RWPE2 (cell line): ENCODE data around the gene OXSR1.
"Not testable (repeated sequence)": the region's sequence is repeated elsewhere in the genome, so short reads cannot be mapped to it uniquely, and the experiment has no call there.

ENCODE experiments used
- ATAC-seq: fragments of 200-7000 bp; cut with Tn5 transposase; 3 replicates; pipeline ENCODE4 v1.9.1; 2021; ENCODE audit warnings: low read depth
- DNase-seq: peaks from one replicate; pipeline ENCODE4 v3.0.0-alpha.2; 2020; ENCODE audit warnings: low spot score
- H3K27ac ChIP-seq: fragments of 450-650 bp; 2 replicates; pipeline ENCODE4 v1.5.1; 2017; ENCODE audit warnings: mild to moderate bottlenecking; ENCODE audit not compliant: poor library complexity, severe bottlenecking
- H3K27me3 ChIP-seq: fragments of 250-450 bp; sonication (Bioruptor Pico); 2 replicates; pipeline ENCODE4 v1.5.1; 2021; ENCODE audit warnings: mild to moderate bottlenecking, moderate library complexity; ENCODE audit not compliant: insufficient read depth, poor library complexity, severe bottlenecking
- H3K36me3 ChIP-seq: fragments of 250-450 bp; sonication (Bioruptor Pico); 2 replicates; pipeline ENCODE4 v1.5.1; 2020; ENCODE audit warnings: low read depth, mild to moderate bottlenecking, moderate library complexity
- H3K4me1 ChIP-seq: fragments of 250-450 bp; sonication (Bioruptor Pico); 2 replicates; pipeline ENCODE4 v1.5.1; 2021; ENCODE audit warnings: mild to moderate bottlenecking, moderate library complexity; ENCODE audit not compliant: insufficient read depth, poor library complexity, severe bottlenecking
- H3K4me3 ChIP-seq: fragments of 250-450 bp; sonication (Bioruptor Pico); 2 replicates; pipeline ENCODE4 v1.5.1; 2021; ENCODE audit warnings: mild to moderate bottlenecking, moderate library complexity; ENCODE audit not compliant: severe bottlenecking
- H3K9me3 ChIP-seq: fragments of 250-450 bp; sonication (Bioruptor Pico); 2 replicates; pipeline ENCODE4 v1.5.1; 2021; ENCODE audit warnings: mild to moderate bottlenecking, moderate library complexity; ENCODE audit not compliant: severe bottlenecking
- TF ChIP-seq, protein P1 (sequence below): fragments of 450-650 bp; IDR thresholded peaks from one replicate; pipeline ENCODE4 v1.5.1; 2017; ENCODE audit warnings: mild to moderate bottlenecking, moderate library complexity; ENCODE audit not compliant: poor library complexity, severe bottlenecking

OXSR1 gene

DNA sequence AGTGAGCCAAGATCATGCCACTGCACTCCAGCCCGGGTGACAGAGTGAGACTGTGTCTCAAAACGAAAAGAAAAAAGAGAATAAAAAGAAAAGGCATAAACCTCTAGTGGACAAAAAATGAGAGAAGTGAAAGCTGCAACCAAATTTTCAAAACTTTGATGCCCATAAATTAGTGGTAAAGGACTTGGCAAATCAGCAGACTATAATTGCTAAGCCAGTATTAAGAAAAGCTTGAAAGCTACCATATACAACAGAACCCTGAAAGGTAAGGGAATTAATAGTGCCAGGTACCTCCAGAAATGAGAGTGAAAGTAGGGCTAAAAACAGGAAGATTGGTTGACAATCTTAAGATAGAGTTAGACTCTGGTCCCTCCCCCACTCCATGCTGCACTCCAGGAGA, 67.4 kb downstream of the OXSR1 start:
- no peak for DNase-seq
- peaks cover 94% of the 10 kb centered on the region for H3K36me3 ChIP-seq
- H3K27ac ChIP-seq: no peak overlapping the region
- H3K9me3 ChIP-seq: no peaks in the 10 kb centered on the region
- no peak overlapping the region for H3K4me3 ChIP-seq
- TF ChIP-seq, protein P1, sequence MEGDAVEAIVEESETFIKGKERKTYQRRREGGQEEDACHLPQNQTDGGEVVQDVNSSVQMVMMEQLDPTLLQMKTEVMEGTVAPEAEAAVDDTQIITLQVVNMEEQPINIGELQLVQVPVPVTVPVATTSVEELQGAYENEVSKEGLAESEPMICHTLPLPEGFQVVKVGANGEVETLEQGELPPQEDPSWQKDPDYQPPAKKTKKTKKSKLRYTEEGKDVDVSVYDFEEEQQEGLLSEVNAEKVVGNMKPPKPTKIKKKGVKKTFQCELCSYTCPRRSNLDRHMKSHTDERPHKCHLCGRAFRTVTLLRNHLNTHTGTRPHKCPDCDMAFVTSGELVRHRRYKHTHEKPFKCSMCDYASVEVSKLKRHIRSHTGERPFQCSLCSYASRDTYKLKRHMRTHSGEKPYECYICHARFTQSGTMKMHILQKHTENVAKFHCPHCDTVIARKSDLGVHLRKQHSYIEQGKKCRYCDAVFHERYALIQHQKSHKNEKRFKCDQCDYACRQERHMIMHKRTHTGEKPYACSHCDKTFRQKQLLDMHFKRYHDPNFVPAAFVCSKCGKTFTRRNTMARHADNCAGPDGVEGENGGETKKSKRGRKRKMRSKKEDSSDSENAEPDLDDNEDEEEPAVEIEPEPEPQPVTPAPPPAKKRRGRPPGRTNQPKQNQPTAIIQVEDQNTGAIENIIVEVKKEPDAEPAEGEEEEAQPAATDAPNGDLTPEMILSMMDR: no peak
- ATAC-seq: no peak
- no peaks in the 10 kb centered on the region for H3K27me3 ChIP-seq
- peaks cover 9% of the 10 kb centered on the region for H3K4me1 ChIP-seq

DNA sequence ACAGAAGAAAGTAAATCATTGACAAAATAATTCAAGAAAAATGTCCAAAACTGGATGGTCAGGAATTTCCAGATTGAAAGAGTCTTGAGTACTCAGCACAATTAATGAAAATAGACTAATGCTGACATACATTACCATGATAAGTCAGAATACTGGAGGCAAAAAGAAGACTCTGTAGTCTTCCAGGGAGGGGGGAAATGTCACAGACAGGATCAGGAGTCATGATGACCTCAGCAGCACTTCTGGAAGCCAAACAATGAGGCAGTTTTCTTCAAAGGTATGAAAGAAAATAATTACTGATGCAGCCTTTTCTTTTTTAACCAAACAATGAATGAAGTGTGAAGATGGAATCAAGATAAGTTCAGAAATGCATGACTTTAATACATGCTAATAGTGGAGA, 70.1 kb downstream of the OXSR1 start:
- H3K36me3 ChIP-seq: peaks cover 86% of the 10 kb centered on the region
- TF ChIP-seq, protein P1: no peak
- DNase-seq: no peak

GRCh38 chr3:38238416-38239008, 73.2 kb downstream of the OXSR1 start:
- Histone ChIP-seq H3K27ac (no peak overlapping the region), H3K9me3 (no peaks in the 10 kb centered on the region), H3K27me3 (no peaks in the 10 kb centered on the region), H3K4me1 (no peaks in the 10 kb centered on the region), H3K4me3 (no peak overlapping the region), H3K36me3 (peaks cover 85% of the 10 kb centered on the region)
- ATAC-seq: no peak
- TF ChIP-seq, protein P1: no peak
- DNase-seq: no peak

More for the DNA sequence above, 70.1 kb downstream of the OXSR1 start:
- ATAC-seq: no peak
- no peaks in the 10 kb centered on the region for H3K27me3 ChIP-seq
- no peaks in the 10 kb centered on the region for H3K9me3 ChIP-seq
- no peak overlapping the region for H3K4me3 ChIP-seq
- no peak overlapping the region for H3K27ac ChIP-seq
- no peaks in the 10 kb centered on the region for H3K4me1 ChIP-seq

GRCh38 chr3:38242812-38243211, 77.5 kb downstream of the OXSR1 start:
- not testable (repeated sequence) for DNase-seq, H3K27me3 ChIP-seq, H3K9me3 ChIP-seq, H3K27ac ChIP-seq, ATAC-seq, H3K4me3 ChIP-seq, H3K4me1 ChIP-seq
- H3K36me3 ChIP-seq: peaks cover 87% of the 10 kb centered on the region

DNA sequence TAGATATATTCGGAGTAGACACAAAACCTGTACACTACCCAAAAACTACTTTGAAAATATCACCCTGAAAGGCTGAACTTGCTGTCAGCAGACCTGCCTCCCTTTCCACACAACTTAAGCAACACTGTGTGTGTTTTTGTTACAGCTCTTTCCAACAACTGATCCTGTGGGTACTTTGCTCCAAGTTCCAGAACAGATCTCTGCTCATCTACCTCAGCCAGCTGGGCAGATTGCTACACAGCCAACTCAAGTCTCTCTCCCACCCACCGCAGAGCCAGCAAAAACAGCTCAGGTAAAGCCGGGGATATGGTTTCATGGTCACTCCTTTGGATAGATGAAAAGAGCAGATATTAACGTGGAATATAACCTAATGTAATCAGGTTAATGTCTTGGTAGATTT, 80.6 kb downstream of the OXSR1 start:
- Histone ChIP-seq H3K9me3 (no peaks in the 10 kb centered on the region), H3K27me3 (no peaks in the 10 kb centered on the region), H3K36me3 (peaks cover 100% of the 10 kb centered on the region), H3K4me3 (no peak overlapping the region), H3K4me1 (peaks cover 6% of the 10 kb centered on the region), H3K27ac (no peak overlapping the region)
- DNase-seq (no peak), ATAC-seq (no peak)
- TF ChIP-seq, protein P1: no peak
